IMR-90 (cell line): ENCODE measurements around the gene CNOT2. TPM values are rescaled to one million over a fixed set of nuclear protein-coding genes. Genes with fewer than 3 reads are reported as not detected.

Experiments used
- ATAC-seq: fragments of 200-7000 bp; cut with Tn5 transposase; 2 replicates; pipeline ENCODE4 v1.9.1; 2020; ENCODE audit warnings: low read depth, mild to moderate bottlenecking, moderate library complexity
- BruUV-seq: library from RNA; stranded (reverse); fragments of 400-500 nt; replicated peaks from 2 replicates; lab custom pipeline; 2021; lab: Mats Ljungman, UMichigan
- CTCF ChIA-PET: fragments of 300-600 bp; formaldehyde crosslinking; extraction: SDS; loops from one replicate; lab custom pipeline; 2021; ENCODE audit warnings: antibody characterized with exemption; lab: Yijun Ruan, JAX
- POLR2A ChIA-PET: fragments of 300-600 bp; sonication (Branson Sonifier 250); formaldehyde crosslinking; loops from one replicate; lab custom pipeline; 2022; ENCODE audit warnings: antibody characterized with exemption; ENCODE audit not compliant: unreplicated experiment; lab: Charles Lee
- DNase-seq: peaks from one replicate; pipeline ENCODE4 v3.0.0; 2013
- H2AFZ ChIP-seq: replicated peaks from 2 replicates; pipeline ENCODE3; 2013; ENCODE audit warnings: low read length, mild to moderate bottlenecking; ENCODE audit not compliant: poor library complexity
- H2AK5ac ChIP-seq: 2 replicates; pipeline ENCODE4 v1.6.1; 2013; ENCODE audit warnings: low read depth, low read length, inconsistent platforms
- H2AK9ac ChIP-seq: replicated peaks from 2 replicates; pipeline ENCODE3; 2013; ENCODE audit warnings: mild to moderate bottlenecking, low read depth, low read length, moderate library complexity; ENCODE audit not compliant: poor library complexity
- H2BK120ac ChIP-seq: 2 replicates; pipeline ENCODE4 v1.6.1; 2013; ENCODE audit warnings: low read depth, low read length, inconsistent platforms
- H2BK15ac ChIP-seq: 3 replicates; pipeline ENCODE4 v1.6.1; 2013; ENCODE audit warnings: low read depth, low read length, inconsistent platforms
- H2BK20ac ChIP-seq: 2 replicates; pipeline ENCODE4 v1.6.1; 2013; ENCODE audit warnings: low read depth, mild to moderate bottlenecking, inconsistent platforms, low read length, moderate library complexity
- H2BK5ac ChIP-seq: 2 replicates; pipeline ENCODE4 v1.6.1; 2013; ENCODE audit warnings: mild to moderate bottlenecking, low read depth, low read length, inconsistent platforms; ENCODE audit not compliant: poor library complexity, severe bottlenecking
- H3K14ac ChIP-seq: replicated peaks from 2 replicates; pipeline ENCODE4 v1.6.1; 2013; ENCODE audit warnings: low read depth, low read length, inconsistent platforms
- H3K18ac ChIP-seq: 2 replicates; pipeline ENCODE4 v1.6.1; 2013; ENCODE audit warnings: low read depth, low read length, control low read depth
- H3K23ac ChIP-seq: 2 replicates; pipeline ENCODE4 v1.6.1; 2013; ENCODE audit warnings: low read depth, low read length, inconsistent platforms
- H3K27ac ChIP-seq: 2 replicates; pipeline ENCODE4 v1.5.1; 2013; ENCODE audit warnings: mild to moderate bottlenecking, control low read depth, low read length; ENCODE audit not compliant: insufficient read depth
- H3K27me3 ChIP-seq: 2 replicates; pipeline ENCODE4 v1.6.1; 2013; ENCODE audit warnings: low read length; ENCODE audit not compliant: control insufficient read depth, insufficient read depth
- H3K36me3 ChIP-seq: 2 replicates; pipeline ENCODE4 v1.6.1; 2013; ENCODE audit warnings: low read length, mixed read lengths; ENCODE audit not compliant: control insufficient read depth, insufficient read depth
- H3K4ac ChIP-seq: 2 replicates; pipeline ENCODE4 v1.6.1; 2013; ENCODE audit warnings: low read depth, low read length, inconsistent platforms
- H3K4me1 ChIP-seq: 2 replicates; pipeline ENCODE4 v1.6.1; 2013; ENCODE audit warnings: low read length, mixed read lengths; ENCODE audit not compliant: control insufficient read depth, insufficient read depth
- H3K4me2 ChIP-seq: 2 replicates; pipeline ENCODE4 v1.6.1; 2013; ENCODE audit warnings: low read depth, mild to moderate bottlenecking, control low read depth, low read length, moderate library complexity
- H3K4me3 ChIP-seq: 2 replicates; pipeline ENCODE4 v1.5.1; 2013; ENCODE audit warnings: low read depth, mild to moderate bottlenecking, control low read depth, low read length, moderate library complexity; ENCODE audit not compliant: insufficient read depth
- H3K56ac ChIP-seq: 2 replicates; pipeline ENCODE4 v1.6.1; 2013; ENCODE audit warnings: low read length, inconsistent platforms; ENCODE audit not compliant: insufficient read depth; ENCODE audit errors: extremely low read depth
- H3K79me1 ChIP-seq, 2 experiments: 2 replicates each; pipeline ENCODE4 v1.6.1; 2013; ENCODE audit warnings: low read length in 2 of 2, inconsistent platforms in 1 of 2, low read depth in 1 of 2
- H3K9ac ChIP-seq: 2 replicates; pipeline ENCODE4 v1.6.1; 2013; ENCODE audit warnings: low read depth, low read length, control low read depth
- H3K9me1 ChIP-seq: 2 replicates; pipeline ENCODE4 v1.6.1; 2013; ENCODE audit warnings: low read length, inconsistent platforms; ENCODE audit not compliant: insufficient read depth
- H3K9me3 ChIP-seq: 2 replicates; pipeline ENCODE4 v1.6.1; 2013; ENCODE audit warnings: low read length; ENCODE audit not compliant: control insufficient read depth, insufficient read depth
- H4K20me1 ChIP-seq: 2 replicates; pipeline ENCODE4 v1.6.1; 2013; ENCODE audit warnings: low read length, inconsistent platforms; ENCODE audit not compliant: insufficient read depth
- H4K5ac ChIP-seq: 2 replicates; pipeline ENCODE4 v1.6.1; 2013; ENCODE audit warnings: mild to moderate bottlenecking, low read depth, low read length, control low read depth
- H4K8ac ChIP-seq, 2 experiments: 2 replicates each; pipeline ENCODE4 v1.6.1; 2013; ENCODE audit warnings: low read depth in 2 of 2, low read length in 2 of 2, control low read depth in 1 of 2, inconsistent platforms in 1 of 2
- H4K91ac ChIP-seq: 2 replicates; pipeline ENCODE4 v1.6.1; 2013; ENCODE audit warnings: low read depth, low read length, inconsistent platforms; ENCODE audit not compliant: insufficient read depth
- MXI1 ChIP-seq: IDR thresholded peaks from 2 replicates; pipeline ENCODE4 v1.6.1; 2012; ENCODE audit warnings: low read depth, mild to moderate bottlenecking, low read length, moderate library complexity, borderline replicate concordance
- whole genome bisulfite sequencing, 2 experiments: methylation state at CpG; one replicate each; pipeline versions ENCODE4 v1.1.5 to v1.1.7; 2013; ENCODE audit warnings: missing lambda C conversion rate in 2 of 2; ENCODE audit not compliant: insufficient read length in 1 of 2; ENCODE audit errors: extremely low coverage in 2 of 2; 5-methylcytosine and 5-hydroxymethylcytosine counted together
- dilution Hi-C: fragments of 300-500 bp; cut with HindIII; formaldehyde crosslinking; loops from one replicate; pipeline ENCODE4 v1.14.3; 2018; ENCODE audit warnings: low sequenced_read_pairs; ENCODE audit not compliant: unreplicated experiment
- in situ Hi-C: fragments of 300-500 bp; cut with MboI; formaldehyde crosslinking; loops from 3 replicates; pipeline ENCODE4 v1.14.3; 2019; ENCODE audit warnings: low sequenced_read_pairs, inconsistent platforms, mixed read lengths
- intact Hi-C: fragments of 100-400 bp; cut with micrococcal nuclease; formaldehyde crosslinking; loops from 2 replicates; pipeline ENCODE4 v1.10.0; 2022
- polyA plus RNA-seq, 3 experiments: library from polyadenylated mRNA; depleted of rRNA; stranded (reverse); fragments of >200 nt; gene quantifications; 2 replicates each; pipeline ENCODE4 v1.2.3, GENCODE V29; 2012; ENCODE audit warnings: low replicate concordance in 1 of 3
- total RNA-seq: library from RNA; depleted of rRNA; stranded (reverse); fragments of >200 nt; gene quantifications from 2 replicates; pipeline ENCODE4 v1.2.3, GENCODE V29; 2012

CNOT2 gene
- total and polyA plus RNA-seq, 2 of the 4 experiments (the other 2 are of a cell fraction) = 63.4 to 159 TPM

DNA sequence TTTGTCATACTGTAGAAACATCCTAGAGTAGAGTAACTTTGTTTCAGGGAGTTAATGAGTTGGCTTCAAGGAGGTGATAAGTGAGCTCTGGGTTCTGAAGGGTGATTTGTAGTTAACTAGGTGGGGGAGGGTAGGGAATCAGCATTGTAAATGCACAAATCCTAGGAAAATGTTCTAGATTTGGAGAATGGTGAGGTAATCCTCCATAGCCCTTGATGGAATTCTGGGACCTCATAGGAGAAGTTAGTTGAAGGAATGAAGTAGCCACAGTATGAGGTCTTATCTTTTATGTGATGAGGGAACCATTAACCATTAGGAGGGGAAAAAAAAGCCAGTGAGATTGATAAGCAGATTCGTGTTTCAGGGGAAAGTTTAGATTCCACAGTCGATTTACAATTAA is 8.0 kb downstream of the CNOT2 start:
- no peak for DNase-seq
- no TSS peak for BruUV-seq

More for the DNA sequence above, 8.0 kb downstream of the CNOT2 start:
- TF ChIP-seq MXI1 = no peak
- Histone ChIP-seq H2AK9ac (no peak overlapping the region), H2BK20ac (no peak overlapping the region), H3K23ac (peak overlapping the region; percentile 18; the same call in 1 of the 2 replicates), H3K27me3 (no peaks in the 10 kb centered on the region), H3K56ac (no peak overlapping the region), H3K9ac (no peak overlapping the region), H2BK15ac (no peak overlapping the region), H3K9me3 (no peaks in the 10 kb centered on the region), H3K18ac (peak overlapping the region; percentile 75; the same call in 1 of the 2 replicates), H3K14ac (no peak overlapping the region), H4K91ac (no peak overlapping the region; the same call in 1 of the 2 replicates), H3K36me3 (no peaks in the 10 kb centered on the region), H3K9me1 (peaks cover 3% of the 10 kb centered on the region; the same call in 1 of the 2 replicates), H4K8ac (peak overlapping the region in 1 of 2 experiments; percentile 58; a peak in 2 of 4 replicates), H2BK5ac (peak overlapping the region; percentile 68), H3K4me3 (no peak overlapping the region), H2AFZ (no peak overlapping the region), H3K27ac (no peak overlapping the region), H3K4me1 (peaks cover 11% of the 10 kb centered on the region), H4K20me1 (peaks cover 68% of the 10 kb centered on the region), H2AK5ac (no peak overlapping the region), H4K5ac (peak overlapping the region; percentile 42; the same call in 1 of the 2 replicates), H3K4ac (no peak overlapping the region; the same call in 1 of the 2 replicates), H3K4me2 (peak overlapping the region; percentile 59; the same call in 1 of the 2 replicates), H2BK120ac (no peak overlapping the region; the same call in 1 of the 2 replicates), H3K79me1 (peaks cover 9 to 38% of the 10 kb centered on the region in 2 experiments; a peak in 3 of 4 replicates)
- in situ Hi-C loops = no loop called here
- dilution Hi-C loops = no loop called here
- intact Hi-C loops = no loop called here
- no peak for ATAC-seq
- POLR2A ChIA-PET = no interaction called here
- CTCF ChIA-PET = interaction anchor here (0.6 kb wide), 1 partner anchor 1495 kb away, joined by 3 read pairs; no protein-coding TSS in a partner anchor
- no CpG with 5 or more reads among the region's 2 CpGs for WGBS, 2 experiments
